SK-N-SH treated with all-trans-retinoic acid at 6 μM for 48 hours (cell line): ENCODE measurements around the gene EZR.

ENCODE experiments used
- ATAC-seq: fragments of 200-7000 bp; cut with Tn5 transposase; 3 replicates; pipeline ENCODE4 v1.9.1; 2020; ENCODE audit warnings: mild to moderate bottlenecking, moderate library complexity
- ARNTL ChIP-seq: fragments of 450-650 bp; formaldehyde crosslinking; IDR thresholded peaks from 2 replicates; pipeline ENCODE4 v1.5.0; 2020; ENCODE audit warnings: low read depth, mild to moderate bottlenecking, moderate library complexity, borderline replicate concordance
- CREB5 ChIP-seq: fragments of 250-450 bp; sonication (Bioruptor Pico); IDR thresholded peaks from 2 replicates; pipeline ENCODE4 v1.5.1; 2020; ENCODE audit warnings: low read depth, mild to moderate bottlenecking, moderate library complexity
- CSDC2 ChIP-seq: fragments of 250-450 bp; sonication (Bioruptor Pico); IDR thresholded peaks from 2 replicates; pipeline ENCODE4 v1.5.0; 2020; ENCODE audit warnings: mild to moderate bottlenecking, moderate library complexity
- GLIS3 ChIP-seq: fragments of 250-450 bp; sonication (Bioruptor Pico); IDR thresholded peaks from 2 replicates; pipeline ENCODE4 v1.5.0; 2020; ENCODE audit warnings: mild to moderate bottlenecking, moderate library complexity
- ISL1 ChIP-seq: fragments of 250-450 bp; sonication (Bioruptor Pico); IDR thresholded peaks from 2 replicates; pipeline ENCODE4 v2.1.2; 2022; ENCODE audit warnings: mild to moderate bottlenecking, moderate library complexity
- OSR1 ChIP-seq: fragments of 250-450 bp; sonication (Bioruptor Pico); IDR thresholded peaks from 2 replicates; pipeline ENCODE4 v1.8.0; 2022; ENCODE audit warnings: moderate library complexity, mild to moderate bottlenecking, inconsistent platforms
- PATZ1 ChIP-seq: fragments of 250-450 bp; sonication (Bioruptor Pico); IDR thresholded peaks from 2 replicates; pipeline ENCODE4 v1.8.0; 2020; ENCODE audit warnings: mild to moderate bottlenecking, moderate library complexity, borderline replicate concordance
- POU6F1 ChIP-seq: fragments of 250-450 bp; sonication (Bioruptor Pico); IDR thresholded peaks from 2 replicates; pipeline ENCODE4 v1.8.0; 2021; ENCODE audit warnings: low read depth, mild to moderate bottlenecking, moderate library complexity, borderline replicate concordance
- PPARA ChIP-seq: fragments of 250-450 bp; sonication (Bioruptor Pico); IDR thresholded peaks from 2 replicates; pipeline ENCODE4 v1.5.0; 2020; ENCODE audit warnings: mild to moderate bottlenecking, borderline replicate concordance
- TCF4 ChIP-seq: fragments of 250-450 bp; sonication (Bioruptor Pico); IDR thresholded peaks from 2 replicates; pipeline ENCODE4 v1.8.0; 2021; ENCODE audit warnings: mild to moderate bottlenecking, moderate library complexity, borderline replicate concordance
- TOX ChIP-seq: fragments of 250-450 bp; sonication (Bioruptor Pico); IDR thresholded peaks from 2 replicates; pipeline ENCODE4 v1.8.0; 2021; ENCODE audit warnings: mild to moderate bottlenecking, moderate library complexity, borderline replicate concordance
- ZC3H10 ChIP-seq: fragments of 250-450 bp; sonication (Bioruptor Pico); IDR thresholded peaks from 2 replicates; pipeline ENCODE4 v1.5.1; 2021; ENCODE audit warnings: mild to moderate bottlenecking, moderate library complexity
- ZFP3 ChIP-seq: fragments of 250-450 bp; sonication (Bioruptor Pico); IDR thresholded peaks from 2 replicates; pipeline ENCODE4 v1.5.0; 2020; ENCODE audit warnings: mild to moderate bottlenecking, moderate library complexity
- ZFP30 ChIP-seq: fragments of 450-650 bp; formaldehyde crosslinking; IDR thresholded peaks from 2 replicates; pipeline ENCODE4 v1.5.0; 2022; ENCODE audit warnings: mild to moderate bottlenecking, moderate library complexity
- ZNF565 ChIP-seq: fragments of 450-650 bp; formaldehyde crosslinking; conservative IDR thresholded peaks from 2 replicates; pipeline ENCODE4 v1.5.0; 2020; ENCODE audit warnings: low read depth, mild to moderate bottlenecking, moderate library complexity
- ZNF70 ChIP-seq: fragments of 450-650 bp; formaldehyde crosslinking; IDR thresholded peaks from 2 replicates; pipeline ENCODE4 v1.5.0; 2020; ENCODE audit warnings: mild to moderate bottlenecking, moderate library complexity
- ZNF8 ChIP-seq: fragments of 450-650 bp; formaldehyde crosslinking; IDR thresholded peaks from 2 replicates; pipeline ENCODE4 v1.5.0; 2020; ENCODE audit warnings: mild to moderate bottlenecking, moderate library complexity
- TF ChIP-seq, protein P1 (sequence below): fragments of 250-450 bp; sonication (Bioruptor Pico); IDR thresholded peaks from 2 replicates; pipeline ENCODE4 v1.5.0; 2020; ENCODE audit warnings: mild to moderate bottlenecking, moderate library complexity

The EZR gene

DNA sequence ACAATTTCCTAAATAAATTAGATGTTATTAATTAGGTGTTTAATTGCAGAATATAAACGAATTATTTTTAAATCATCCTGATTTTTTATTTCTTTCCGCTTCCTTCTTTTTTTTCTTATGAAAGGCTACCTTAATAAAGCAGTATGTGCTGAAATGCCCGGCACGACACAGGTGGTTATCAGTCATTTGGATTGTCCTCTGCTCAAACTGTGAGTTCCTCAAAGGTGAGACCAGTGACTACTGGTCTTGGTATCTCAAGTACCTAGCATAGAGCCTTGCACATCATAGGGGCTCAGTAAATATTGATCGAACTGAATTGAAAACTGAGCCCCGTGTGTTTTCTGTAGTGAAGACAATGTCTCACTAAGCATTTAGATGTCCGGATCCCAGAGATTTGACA is 9.6 kb upstream of the EZR start (continued):
- TF ChIP-seq POU6F1 (CRISPR knock-in tag) (no peak), TOX (CRISPR knock-in tag) (no peak), ZFP3 (no peak), TCF4 (CRISPR knock-in tag) (no peak)

DNA sequence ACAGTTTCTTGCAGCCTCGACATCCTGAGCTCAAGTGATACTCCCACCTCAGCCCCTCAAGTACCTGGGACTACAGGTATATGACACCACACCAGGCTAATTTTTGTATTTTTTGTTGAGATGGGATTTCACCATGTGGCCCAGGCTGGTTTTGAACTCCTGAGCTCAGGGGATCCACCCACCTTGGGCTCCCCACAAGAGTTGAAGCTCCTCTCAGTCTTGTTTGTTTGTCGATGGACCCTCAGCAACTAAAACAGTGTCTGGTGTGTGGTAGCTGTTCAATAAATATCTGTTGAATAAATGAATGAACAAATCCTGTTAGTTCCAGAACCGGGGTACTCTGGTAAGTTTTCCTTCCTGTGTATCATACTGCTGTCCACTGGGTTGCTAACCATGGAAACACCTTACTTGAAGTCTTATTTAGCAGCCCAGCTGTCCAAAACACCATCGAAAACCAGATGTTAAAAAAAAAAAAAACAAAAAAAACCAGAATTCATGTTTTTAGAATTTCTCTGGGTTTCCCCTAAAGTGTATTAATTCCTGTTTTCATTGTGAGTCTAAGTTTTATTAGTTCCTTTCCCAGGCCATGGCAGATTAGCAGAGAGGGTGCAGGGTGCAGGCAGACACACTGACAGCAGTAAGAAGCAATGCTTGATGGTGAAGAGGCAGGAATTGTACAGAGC is 7.8 kb upstream of the EZR start:
- TF ChIP-seq OSR1 (no peak), TOX (CRISPR knock-in tag) (no peak), TCF4 (CRISPR knock-in tag) (no peak), ZNF70 (CRISPR knock-in tag) (no peak), ISL1 (CRISPR knock-in tag) (no peak), PPARA (CRISPR knock-in tag) (no peak), GLIS3 (CRISPR knock-in tag) (no peak), POU6F1 (CRISPR knock-in tag) (no peak), ZFP3 (no peak), CREB5 (CRISPR knock-in tag) (no peak), ZNF8 (CRISPR knock-in tag) (no peak)
- TF ChIP-seq, all 23 proteins: peak for 0
- no peak for ATAC-seq

DNA sequence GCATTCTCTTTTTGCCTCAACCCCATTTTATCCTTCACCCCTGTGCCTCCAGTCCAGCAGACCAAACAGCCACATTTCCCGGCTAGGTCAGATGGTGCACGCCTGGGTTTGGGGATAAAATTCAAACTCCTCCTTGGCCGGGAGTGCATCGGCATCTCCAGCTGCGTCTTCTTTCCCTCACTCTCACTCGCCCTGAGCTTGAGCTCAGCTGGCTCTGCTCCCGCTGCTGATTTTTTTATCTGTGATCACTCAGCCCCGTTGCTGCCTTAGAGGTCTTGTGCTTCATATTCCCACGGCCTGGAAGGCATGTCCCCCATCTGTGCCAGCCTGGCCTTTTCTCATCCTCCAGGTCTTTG is 6.8 kb upstream of the EZR start:
- no peak for ATAC-seq

More for the DNA sequence above, 6.8 kb upstream of the EZR start:
- TF ChIP-seq ARNTL (CRISPR knock-in tag) (no peak), ZC3H10 (no peak), CSDC2 (CRISPR knock-in tag) (no peak), ZNF8 (CRISPR knock-in tag) (no peak), ZFP30 (no peak), POU6F1 (CRISPR knock-in tag) (no peak), PATZ1 (CRISPR knock-in tag) (no peak), ISL1 (CRISPR knock-in tag) (no peak), ZNF565 (CRISPR knock-in tag) (no peak), PPARA (CRISPR knock-in tag) (no peak), OSR1 (no peak)
- TF ChIP-seq, protein P1, sequence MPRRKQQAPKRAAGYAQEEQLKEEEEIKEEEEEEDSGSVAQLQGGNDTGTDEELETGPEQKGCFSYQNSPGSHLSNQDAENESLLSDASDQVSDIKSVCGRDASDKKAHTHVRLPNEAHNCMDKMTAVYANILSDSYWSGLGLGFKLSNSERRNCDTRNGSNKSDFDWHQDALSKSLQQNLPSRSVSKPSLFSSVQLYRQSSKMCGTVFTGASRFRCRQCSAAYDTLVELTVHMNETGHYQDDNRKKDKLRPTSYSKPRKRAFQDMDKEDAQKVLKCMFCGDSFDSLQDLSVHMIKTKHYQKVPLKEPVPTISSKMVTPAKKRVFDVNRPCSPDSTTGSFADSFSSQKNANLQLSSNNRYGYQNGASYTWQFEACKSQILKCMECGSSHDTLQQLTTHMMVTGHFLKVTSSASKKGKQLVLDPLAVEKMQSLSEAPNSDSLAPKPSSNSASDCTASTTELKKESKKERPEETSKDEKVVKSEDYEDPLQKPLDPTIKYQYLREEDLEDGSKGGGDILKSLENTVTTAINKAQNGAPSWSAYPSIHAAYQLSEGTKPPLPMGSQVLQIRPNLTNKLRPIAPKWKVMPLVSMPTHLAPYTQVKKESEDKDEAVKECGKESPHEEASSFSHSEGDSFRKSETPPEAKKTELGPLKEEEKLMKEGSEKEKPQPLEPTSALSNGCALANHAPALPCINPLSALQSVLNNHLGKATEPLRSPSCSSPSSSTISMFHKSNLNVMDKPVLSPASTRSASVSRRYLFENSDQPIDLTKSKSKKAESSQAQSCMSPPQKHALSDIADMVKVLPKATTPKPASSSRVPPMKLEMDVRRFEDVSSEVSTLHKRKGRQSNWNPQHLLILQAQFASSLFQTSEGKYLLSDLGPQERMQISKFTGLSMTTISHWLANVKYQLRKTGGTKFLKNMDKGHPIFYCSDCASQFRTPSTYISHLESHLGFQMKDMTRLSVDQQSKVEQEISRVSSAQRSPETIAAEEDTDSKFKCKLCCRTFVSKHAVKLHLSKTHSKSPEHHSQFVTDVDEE (CRISPR knock-in tag) = no peak
